HG02610 (cell line): ENCODE measurements around the gene NT5M.

Experiments
- ATAC-seq: cut with Tn5 transposase; IDR thresholded peaks from one replicate; pipeline ENCODE4 v1.9.1; 2021; ENCODE audit warnings: mild to moderate bottlenecking, moderate library complexity; ENCODE audit not compliant: unreplicated experiment

NT5M gene

DNA sequence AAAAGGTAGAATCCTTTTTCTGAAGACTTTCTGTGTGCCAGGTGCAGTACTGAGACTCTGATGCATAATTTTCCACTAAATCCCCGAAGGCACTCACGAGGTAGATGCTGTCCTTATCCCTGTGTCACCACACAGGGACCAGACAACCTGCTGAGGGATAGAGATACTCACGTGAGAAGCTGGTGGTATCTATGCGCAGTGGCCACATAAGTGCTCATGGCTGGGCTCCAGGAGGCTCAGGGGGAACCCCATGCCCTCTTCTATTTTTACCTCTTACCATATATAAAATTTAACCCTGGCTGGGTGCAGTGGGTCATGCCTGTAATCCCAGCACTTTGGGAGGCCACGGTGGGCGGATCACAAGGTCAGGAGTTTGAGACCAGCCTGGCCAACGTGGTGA is 38.3 kb downstream of the NT5M start:
- no peak for ATAC-seq

DNA sequence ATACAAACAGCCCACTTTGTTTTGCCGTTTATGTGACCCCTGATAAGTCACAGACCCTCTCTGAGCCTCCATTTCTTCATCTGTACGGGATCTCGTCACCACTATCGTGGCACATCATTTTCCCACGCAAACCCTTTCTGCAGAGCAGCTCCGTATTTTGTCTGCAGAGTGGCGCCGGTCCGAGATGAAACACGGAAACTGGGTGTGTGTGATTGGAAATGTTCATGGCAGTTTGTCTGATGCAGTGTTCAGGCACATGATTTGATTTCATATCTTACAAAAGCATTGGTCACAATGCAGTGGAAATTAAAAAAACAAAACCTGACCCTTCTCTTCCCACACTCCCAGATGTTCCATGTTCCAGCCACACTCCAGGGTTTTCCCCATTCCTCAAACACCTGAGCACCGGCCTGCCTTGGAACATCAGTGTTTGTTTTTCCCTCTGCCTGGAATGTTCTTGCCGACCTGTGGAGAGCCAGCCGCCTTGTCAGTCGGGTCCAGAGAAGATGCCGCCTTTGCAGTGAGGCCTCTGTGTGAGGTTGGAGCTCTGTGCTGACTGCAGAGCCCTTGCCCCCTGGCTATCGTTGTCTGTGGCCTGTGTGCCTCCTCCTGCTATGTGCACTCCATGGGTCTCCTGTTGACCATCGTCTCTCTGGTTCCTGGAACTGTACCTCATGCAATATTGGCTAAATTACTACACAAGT is 39.2 kb downstream of the NT5M start:
- no peak for ATAC-seq

DNA sequence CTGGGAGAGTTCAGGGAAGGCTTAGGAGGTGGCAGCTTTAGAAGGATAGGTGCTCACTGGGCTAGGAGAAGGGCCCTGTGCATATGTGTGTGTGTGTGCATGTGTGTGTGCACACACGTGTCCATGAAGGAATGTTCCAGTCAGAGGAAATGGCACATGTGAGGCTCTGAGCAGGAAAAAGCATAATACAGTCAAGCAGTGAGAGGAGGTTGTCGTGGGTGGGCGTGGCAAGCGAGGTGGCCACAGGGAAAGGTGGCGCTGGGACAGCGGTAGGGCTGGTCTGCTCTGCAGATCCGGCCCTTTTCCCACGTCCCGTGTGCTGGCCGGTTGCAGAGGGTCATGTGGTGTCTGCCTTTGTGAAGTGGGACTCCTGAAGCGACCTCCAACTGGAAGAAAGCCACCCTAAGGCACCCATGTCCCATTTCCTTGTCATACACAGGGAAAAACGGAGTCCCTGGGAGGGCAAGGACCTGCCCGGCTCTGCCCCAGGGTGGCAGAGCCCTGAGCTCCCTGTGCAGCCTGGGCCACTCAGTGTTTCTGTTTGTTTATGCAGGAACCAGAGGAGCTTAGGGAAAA is 40.1 kb downstream of the NT5M start:
- ATAC-seq, result no peak

DNA sequence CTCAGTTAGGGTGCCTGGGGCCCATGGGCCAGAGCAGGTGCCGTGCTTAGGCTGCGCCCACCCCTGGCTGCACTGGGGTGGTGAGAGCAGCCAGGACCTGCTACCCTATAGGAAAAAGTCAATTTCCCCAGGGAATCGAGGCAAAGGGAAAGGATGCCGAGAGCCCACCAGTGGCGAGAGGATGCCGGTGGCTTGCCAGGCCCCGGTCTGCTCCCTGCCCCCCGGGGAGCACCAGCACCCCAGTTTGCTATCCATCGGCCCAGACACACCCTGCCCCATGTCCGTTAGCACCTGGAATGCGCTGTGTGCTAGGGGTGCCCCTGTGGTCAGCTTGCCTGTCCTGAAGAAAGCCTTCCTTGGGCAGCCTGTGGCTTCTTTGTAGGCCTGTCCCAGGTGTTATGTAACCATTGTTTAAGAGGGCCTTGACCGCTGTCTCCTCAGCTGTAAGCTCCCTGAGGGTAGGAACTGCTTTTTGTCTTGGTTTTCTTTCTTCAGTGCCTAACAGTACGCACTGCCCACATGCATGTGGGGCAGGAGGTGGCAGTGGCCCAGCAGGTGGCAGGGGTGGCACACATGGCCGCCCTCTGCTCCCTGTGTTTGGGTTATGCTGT is 40.8 kb downstream of the NT5M start:
- ATAC-seq, result no peak

DNA sequence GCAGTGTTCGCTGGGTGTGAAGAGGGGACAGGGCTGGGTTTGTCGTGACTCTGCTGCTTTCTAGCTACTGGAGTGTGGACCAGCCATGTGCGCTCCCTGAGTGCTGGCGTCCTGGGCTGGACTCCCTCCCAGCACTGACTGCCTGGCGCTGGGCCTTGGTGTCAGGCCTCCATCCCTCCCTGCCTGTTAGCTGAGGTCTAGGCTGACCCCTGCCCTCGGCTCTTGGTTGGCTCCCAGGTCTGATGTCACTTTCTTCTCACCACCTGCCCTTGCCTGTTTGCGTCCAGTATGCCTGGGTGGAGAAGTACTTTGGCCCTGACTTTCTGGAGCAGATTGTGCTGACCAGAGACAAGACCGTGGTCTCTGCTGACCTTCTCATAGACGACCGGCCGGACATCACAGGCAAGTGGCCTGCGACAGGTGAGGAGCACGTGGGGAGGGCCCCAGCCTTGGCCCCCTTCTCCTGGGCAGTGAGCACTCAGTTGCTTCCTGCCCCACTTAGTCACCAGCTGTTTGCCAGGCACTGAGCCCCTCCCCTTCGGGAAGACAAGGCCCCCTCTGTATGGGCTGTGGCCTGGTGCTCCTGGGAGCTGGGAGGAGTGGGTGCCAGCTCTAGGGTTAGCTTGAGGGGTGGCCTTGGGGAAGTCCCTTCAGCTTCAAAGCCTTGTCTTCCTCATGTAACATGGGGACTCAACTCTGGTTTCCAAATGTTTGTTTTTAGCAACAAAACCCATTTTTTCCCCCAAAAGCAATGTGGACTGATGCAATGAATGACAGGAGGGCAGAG is 41.5 kb downstream of the NT5M start:
- no peak for ATAC-seq

DNA sequence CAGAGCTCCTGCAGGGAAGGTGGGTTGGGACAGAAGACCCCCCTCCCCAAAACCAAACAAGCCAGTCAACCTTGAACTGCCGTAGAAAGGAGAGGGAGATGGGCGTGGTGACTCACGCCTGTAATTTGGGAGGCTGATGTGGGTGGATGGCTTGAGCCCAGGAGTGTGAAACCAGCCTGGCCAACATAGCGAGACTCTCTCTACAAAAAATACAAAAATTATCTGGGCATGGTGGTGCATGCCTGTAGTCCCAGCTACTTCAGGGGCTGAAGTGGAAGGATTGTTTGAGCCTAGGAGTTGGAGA is 42.1 kb downstream of the NT5M start:
- ATAC-seq, result no peak

DNA sequence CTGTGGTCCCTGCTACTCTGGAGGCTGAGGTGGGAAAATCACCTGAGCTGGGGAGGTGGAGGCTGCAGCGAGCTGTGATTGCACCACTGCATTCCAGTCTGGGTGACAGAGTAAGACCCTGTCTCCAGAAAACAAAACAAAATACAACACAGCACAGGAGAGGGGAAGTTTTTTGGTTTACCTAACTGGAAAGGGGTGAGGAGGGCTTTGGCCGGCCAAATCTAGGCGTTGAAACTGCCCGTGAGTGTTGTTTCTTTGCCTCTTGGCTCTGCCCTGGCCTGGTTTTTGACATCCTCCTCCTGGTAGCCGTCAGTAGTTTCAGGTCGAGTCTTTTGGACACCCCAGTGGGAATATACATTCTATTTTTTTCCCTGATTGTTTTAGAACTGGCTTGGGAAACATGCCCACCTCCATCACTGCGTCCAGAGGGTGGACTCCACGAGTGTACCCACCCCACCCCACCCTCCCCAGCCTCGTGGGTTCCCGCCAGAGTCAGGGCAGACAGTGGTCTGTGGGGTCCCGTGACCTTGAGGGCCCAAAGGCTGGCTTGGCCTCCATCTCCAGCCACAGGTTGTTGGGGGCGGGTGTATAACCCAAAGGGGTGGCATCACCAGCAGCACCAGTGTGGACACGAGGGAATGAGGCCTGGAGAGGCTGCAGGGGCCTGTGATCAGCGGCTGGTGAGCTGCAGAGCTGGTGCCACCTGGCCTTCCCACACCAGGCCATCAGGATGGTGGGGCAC is 42.7 kb downstream of the NT5M start:
- no peak for ATAC-seq

DNA sequence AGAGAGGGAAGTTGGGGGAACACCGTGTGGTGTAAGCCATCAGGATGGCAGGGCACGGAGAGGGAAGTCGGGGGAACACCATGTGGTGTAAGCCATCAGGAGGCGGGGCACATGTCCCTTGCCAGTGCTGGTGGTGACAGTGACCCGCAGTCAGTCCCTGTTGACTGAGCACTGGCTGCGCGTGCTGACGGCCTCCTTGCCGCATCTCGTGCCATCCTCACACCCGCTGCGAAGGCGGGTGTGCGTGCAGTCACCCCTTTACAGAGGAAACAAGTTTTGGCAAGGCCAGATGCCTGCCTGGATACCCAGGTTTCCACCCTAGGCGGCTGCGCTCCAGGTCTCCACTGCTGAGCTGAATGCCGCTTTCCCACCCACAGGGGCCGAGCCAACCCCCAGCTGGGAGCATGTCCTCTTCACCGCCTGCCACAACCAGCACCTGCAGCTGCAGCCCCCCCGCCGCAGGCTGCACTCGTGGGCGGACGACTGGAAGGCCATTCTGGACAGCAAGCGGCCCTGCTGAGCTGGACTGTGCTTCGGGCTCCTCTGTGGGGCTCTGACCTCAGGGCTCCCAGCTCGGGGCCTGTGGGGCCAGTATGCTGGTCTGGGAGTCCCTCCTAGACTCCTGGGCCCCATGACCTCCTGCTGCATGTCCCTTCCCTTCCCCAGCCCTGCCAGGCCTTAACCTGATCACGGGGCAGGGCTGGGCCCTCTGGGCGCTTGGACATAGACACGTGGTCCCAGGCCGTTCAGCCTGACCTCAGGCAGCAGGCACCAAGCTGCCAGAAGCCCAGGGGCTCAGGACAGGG is 43.5 kb downstream of the NT5M start:
- no peak for ATAC-seq

DNA sequence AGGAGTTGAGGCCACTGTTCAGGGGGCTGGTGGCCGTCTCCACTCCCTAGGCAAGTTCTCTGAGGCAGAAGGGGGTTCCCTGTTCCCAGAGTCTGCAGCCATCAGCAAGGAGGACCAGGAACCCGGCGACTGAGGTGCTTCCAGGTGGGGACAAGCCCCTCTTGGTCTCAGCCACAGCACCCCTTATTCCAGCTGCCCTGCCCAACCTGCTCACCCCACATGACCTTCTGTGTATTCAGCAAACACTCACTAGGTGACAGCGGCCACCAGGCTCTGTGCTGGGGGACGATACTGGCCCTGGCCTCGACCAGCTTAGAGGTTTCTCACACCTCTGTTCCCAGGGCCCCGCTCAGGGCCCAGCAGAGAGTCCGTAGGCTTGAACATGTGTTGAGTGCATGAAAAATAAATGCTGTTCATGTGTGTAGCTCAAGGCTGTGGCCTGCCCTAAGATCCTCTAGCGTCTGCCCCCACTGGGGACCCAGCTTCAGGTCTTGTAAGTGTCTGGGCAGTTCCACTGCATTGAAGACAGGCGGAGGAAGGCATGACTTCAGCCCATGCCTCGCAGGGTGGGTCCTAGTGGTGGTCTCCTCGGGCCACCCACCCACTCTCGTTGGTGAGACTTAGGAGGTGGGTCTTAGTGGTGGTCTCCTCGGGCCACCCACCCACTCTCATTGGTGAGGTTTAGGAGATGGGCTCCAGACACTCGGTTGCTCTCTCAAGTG is 44.2 kb downstream of the NT5M start:
- no peak for ATAC-seq

DNA sequence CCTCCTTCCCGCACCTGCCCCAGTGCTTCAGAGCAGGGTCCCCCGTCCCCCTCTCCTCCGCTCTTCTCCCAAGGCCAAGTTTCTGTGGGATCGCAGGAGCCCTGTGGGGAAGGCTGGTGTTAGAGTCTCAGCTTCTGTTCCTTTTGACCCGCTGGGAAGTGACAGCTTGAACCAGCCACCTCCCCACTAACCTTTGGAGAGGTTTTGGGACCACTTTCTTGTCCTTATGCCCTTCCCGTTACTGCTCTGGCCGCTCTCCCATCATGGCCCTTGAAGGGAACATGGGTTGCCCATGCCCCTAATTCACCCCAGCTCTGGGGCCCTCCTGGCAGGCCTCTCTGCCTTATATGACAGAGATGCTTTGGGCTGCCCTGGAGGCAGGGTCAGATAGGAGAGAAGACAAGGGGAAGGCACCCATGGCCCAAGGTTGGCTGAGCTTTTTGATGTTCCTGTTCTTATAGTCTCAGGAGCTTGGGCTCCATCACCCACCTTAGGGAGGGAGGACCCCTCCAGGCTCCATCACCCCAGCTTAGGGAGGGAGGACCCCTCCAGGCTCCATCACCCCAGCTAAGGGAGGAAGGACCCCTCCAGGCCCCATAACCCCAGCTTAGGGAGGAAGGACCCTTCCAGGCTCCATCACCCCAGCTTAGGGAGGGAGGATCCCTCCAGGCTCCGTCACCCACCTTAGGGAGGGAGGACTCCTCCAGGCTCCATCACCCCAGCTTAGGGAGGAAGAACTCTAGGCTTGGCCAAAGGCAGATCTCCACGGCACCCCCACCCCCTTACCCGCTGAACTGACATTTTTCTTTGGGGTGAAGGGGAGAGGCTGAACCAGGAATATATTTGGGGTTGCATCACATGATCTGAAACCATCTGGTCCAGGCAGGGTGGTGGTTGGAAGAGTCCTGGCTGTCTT is 45.0 kb downstream of the NT5M start:
- ATAC-seq, result no peak

DNA sequence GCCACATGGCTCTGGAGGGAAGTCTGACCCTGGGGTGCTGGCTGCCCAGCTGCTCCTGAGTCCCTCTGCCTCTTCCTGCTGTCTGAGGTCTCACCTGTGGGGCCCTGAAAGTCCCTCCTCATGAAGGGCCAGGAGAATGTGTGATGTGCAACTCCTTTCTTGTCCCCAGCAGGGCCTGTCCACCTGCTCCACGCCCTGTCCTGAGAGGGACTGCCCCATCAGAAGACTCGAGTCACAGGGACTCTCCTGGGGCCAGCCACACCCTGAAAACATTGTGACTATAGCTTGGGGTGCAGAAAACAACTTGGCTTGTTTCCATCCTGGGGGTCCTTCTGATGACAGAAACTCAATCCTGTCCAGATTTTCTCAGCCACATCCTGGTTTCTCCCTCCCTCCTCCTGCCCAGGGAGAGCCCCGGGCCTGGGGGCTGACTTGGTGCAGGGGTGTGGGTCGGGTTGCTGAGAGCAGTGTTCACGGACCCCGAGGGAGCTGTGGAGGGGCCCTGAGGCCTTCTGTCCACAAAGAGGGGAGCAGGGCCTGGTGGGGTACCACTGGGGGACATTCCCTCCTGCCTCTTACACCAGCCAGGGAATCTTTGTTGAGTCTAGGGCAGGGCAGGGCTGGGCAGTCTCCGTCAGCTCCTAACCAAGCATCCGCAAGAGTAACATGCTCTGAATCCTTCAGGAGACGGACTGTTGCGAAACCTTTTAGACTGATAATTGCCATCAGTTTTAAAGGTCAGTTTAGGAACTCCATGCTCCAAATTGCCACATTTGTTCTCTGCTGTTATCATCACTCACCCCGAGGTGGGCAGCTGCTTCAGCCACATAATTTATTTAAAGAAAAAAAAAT is 45.9 kb downstream of the NT5M start:
- ATAC-seq, result no peak

DNA sequence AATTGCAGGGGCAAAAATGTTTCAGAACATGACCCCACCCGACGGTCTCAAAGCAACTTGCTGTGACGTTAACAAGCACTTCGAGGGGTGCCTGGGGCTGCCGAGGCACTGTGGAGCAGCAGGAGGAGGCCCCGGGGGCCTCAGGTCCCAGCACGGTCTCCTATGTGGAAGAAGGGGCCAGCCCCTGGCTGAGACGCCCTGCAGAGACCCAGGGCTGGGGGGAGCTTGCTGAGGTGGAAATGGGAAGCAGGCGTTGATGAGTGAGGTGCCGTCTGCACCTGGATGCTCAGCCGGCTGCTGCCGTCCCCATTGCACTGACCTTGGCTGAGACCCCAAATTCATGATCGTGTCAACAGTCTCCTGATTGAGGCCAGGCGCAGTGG is 46.5 kb downstream of the NT5M start:
- no peak for ATAC-seq

DNA sequence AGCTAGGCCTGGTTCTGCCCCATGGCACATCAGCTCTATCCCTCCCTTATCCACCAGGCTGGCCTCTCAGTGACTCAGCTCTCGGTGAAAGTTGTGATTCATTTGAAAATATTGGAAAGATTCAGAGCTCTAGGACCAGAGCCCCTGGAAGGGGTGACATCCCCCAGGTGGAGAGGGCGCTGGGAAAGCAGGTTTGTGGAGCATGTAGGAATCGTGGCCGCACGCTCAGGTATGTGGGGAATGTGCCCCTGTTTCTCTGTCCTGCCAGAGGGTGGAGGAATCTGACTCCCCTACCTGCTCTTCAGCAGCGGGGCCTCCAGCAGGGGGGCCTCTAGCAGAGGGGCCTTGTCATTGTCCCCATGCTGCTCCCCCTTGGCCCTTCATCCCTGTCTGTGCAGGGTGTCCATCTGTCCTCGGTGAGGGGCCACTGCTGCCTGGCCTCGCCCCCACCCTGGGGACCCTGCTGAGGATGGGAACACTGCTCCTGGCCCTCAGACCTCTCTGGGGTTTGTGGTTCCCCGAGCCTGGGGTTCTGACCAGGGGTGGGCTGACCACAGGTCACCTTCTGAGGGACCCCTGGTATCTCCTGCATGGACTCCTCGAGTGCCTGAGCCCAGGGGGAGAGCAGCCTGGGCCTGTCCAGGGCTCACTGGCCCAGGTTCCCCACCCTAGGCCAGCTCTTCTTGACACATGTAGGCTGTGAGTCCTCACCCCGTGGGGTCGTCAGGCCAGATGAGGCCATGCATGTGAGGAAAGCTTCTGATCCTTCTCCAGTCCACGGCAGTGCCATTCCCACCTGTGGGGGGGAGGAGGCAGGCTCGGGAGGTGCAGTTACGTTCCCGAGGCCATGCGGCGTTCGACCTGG is 47.5 kb downstream of the NT5M start:
- ATAC-seq, result no peak

DNA sequence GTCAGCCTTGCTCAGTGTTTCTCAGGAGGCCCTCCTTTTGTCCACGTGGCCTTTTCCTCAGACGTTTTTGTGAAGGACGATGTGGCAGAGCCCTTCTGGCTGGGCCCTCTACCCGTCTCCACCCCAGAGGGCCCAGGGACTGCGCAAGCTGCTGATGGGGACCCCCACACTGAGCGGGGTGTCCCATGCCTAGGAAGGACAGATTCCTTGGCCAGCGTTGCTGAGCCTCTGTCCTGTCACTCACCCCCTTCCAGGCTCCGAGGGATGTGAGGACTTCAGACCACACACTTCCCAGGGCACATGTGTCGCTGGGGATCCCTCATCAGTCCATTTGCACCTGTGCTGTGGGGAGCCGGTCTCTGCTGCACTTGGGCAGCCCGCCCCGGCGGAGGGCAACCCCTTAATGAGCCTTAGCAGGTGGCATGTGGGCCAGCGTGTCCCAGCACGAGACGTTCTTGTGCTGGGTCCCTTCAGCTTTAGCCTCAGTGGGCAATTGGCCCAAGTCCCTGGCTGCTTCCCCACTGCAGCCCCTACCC is 48.3 kb downstream of the NT5M start:
- no peak for ATAC-seq

DNA sequence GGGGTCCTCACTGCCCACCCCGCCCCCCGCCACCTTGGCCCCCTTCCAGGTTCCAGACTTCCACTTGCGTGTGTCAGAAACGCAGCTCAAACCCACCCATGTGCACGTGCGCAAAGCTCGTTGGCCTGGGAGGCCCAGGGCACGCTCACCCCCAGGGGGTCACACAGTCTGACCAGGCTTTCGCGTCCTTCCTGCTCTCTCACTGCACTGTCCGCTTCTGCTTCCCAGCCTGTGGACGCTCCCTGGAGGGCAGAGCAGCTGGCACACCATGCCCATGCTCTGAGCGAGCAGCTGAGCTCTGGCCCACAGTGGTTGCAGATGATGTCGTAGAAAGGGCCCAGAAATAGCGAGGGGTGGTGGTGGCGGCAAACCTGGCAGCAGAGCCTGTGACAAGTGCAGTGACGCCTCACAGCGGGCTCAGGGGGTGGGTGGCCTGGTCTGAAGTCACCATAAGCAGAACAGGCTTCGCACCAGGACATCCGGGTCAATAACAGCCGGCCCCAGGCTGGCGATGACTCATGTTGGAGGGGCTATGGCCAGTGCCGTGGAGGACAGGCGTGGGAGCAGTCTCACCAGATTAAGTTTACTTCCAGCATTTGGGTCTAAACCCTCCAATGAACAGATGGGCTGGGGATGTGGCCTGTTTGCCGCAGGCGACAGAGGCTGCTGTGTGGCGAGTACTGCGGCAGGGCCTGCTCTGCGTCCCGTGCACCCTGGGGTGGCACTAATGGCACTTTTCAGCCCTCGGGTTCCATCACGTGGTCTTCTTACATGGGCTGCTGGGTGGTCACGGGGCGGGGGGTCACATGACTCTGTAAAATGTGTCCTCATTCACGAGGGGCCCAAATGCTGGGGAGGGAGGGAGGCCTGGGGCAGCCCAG is 49.0 kb downstream of the NT5M start:
- ATAC-seq, result no peak
